Effector memory CD4-positive, alpha-beta T cell (primary cell): ENCODE measurements around the gene PRRT2.

ENCODE experiments used
- DNase-seq, 3 donors: peaks; one replicate each; pipeline ENCODE4 v3.0.0-alpha.2; 2020
- H3K27ac ChIP-seq: 2 replicates; pipeline ENCODE4 v1.7.0; 2013; ENCODE audit warnings: mild to moderate bottlenecking, low read length, moderate library complexity; ENCODE audit not compliant: insufficient read depth, poor library complexity, severe bottlenecking
- H3K27me3 ChIP-seq: replicated peaks from 2 replicates; pipeline ENCODE4 v1.7.0; 2013; ENCODE audit warnings: mild to moderate bottlenecking, low read length; ENCODE audit not compliant: insufficient read depth, control insufficient read depth, poor library complexity, severe bottlenecking
- H3K36me3 ChIP-seq: 2 replicates; pipeline ENCODE4 v1.7.0; 2013; ENCODE audit warnings: mild to moderate bottlenecking, low read length, moderate library complexity; ENCODE audit not compliant: control insufficient read depth, insufficient read depth
- H3K4me1 ChIP-seq: 2 replicates; pipeline ENCODE4 v1.7.0; 2013; ENCODE audit warnings: low read length, mild to moderate bottlenecking; ENCODE audit not compliant: control insufficient read depth, insufficient read depth, poor library complexity, severe bottlenecking
- H3K4me3 ChIP-seq: 2 replicates; pipeline ENCODE4 v1.7.0; 2013; ENCODE audit warnings: low read length, low read depth, mild to moderate bottlenecking; ENCODE audit not compliant: insufficient read depth, poor library complexity, severe bottlenecking
- H3K9me3 ChIP-seq: 2 replicates; pipeline ENCODE4 v1.7.0; 2013; ENCODE audit warnings: mild to moderate bottlenecking, low read length, moderate library complexity; ENCODE audit not compliant: control insufficient read depth

PRRT2 gene

DNA sequence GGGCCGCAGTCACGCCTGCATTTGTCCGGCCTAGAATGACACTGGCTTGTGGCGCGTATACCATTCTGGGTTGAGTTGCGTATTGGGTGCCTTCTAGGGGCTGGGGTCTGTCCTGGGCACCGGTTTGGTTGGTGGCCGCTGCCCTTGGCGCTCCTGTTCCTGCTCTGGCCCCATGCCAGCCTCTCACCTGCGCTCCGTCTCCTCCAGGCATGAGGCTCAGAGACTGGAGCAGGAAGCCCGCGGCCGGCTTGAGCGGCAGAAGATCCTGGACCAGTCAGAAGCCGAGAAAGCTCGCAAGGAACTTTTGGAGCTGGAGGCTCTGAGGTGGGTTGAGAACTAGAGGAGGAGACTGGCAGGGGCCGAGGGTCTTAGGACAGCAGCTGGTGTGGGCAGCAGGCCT is 33.7 kb downstream of the PRRT2 start:
- Histone ChIP-seq H3K9me3 (no peaks in the 10 kb centered on the region), H3K27me3 (no peaks in the 10 kb centered on the region), H3K4me3 (no peak overlapping the region), H3K4me1 (no peaks in the 10 kb centered on the region), H3K27ac (no peak overlapping the region), H3K36me3 (peaks cover 66% of the 10 kb centered on the region)
- no peak for DNase-seq

DNA sequence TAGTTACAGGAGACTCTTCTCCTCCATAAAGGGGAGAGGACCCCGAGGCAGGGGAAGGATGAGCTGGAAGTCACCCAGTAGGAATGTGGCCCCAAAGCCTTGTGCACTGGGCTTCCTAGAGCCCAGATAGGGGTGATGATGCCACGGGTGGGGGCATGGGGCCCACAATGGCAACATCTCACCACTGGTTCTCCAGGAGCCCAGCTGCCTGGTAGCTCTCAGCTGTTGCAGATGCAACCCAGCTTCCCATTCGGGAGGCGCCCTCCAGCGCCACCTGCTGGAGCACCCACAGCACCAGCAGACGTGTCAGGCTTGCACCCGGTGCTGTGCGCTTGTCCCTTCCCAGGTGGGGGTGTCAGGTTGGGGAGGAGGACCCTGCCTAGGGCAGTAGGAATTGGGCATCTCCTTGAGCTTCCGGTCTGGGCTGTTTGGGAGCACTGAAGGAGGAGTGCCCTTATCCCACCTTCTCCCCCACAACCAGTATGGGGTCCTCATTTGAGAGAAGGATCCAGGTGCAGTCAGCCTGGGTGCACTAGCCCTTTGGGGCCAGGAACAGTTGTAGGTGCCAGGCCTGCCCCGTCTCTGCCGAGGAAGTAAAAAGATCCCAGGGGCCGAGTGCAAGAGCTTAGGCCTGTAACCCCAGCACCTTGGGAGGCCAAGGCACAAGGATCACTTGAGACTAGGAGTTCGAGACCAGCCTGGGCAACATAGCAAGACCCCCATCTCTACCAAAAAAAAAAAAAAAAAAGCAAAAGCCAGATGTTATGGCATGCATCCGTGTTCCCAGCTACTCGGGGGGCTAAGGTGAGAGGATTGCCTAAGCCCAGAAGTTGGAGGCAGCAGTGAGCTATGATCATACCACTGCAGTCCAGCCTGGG is 36.7 kb downstream of the PRRT2 start:
- Histone ChIP-seq H3K4me3 (no peak overlapping the region), H3K4me1 (no peaks in the 10 kb centered on the region), H3K9me3 (no peaks in the 10 kb centered on the region), H3K36me3 (peaks cover 41% of the 10 kb centered on the region), H3K27me3 (no peaks in the 10 kb centered on the region), H3K27ac (no peak overlapping the region)
- peak; percentile 60 to 71 (median 61) for DNase-seq

DNA sequence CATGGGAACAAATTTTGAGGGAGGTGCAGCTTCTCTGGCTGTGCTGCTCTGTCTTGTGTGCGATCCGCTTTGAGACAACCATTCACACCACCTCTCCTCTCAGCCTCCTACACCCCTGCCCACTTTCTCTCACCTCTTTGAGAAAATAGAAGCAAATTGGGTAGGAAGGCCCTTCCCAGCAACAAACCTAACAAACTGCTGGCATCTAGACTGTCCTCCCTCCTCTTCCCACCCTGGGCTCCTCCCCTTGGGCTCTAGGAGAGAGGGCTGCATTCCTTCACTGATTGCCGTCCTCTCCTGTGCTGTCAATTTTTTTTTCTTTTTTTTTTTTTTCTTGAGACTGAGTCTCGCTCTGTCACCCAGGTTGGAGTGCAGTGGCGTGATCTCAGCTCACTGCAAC is 37.5 kb downstream of the PRRT2 start:
- Histone ChIP-seq H3K27me3 (no peaks in the 10 kb centered on the region), H3K4me3 (no peak overlapping the region), H3K9me3 (no peaks in the 10 kb centered on the region), H3K4me1 (no peaks in the 10 kb centered on the region), H3K36me3 (peaks cover 32% of the 10 kb centered on the region), H3K27ac (no peak overlapping the region)
- no peak for DNase-seq

DNA sequence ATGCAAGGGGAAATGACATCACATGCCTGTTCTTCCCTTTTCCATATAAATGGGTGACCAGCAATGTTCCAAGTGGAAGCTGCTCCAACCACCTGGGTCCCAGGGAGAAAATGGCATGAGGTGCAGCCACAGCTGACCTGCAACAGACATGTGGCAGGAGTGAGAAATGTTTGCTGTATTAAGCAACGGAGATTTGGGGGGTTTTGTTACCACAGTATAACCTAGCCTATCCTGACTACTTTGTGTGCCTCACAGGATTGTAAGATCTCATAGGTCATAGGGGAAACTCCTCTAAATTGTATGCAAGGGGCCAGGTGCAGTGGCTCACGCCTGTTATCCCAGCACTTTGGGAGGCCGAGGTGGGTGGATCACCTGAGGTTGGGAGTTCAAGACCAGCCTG is 39.0 kb downstream of the PRRT2 start:
- Histone ChIP-seq H3K4me3 (no peak overlapping the region), H3K4me1 (no peaks in the 10 kb centered on the region)
- DNase-seq = no peak

DNA sequence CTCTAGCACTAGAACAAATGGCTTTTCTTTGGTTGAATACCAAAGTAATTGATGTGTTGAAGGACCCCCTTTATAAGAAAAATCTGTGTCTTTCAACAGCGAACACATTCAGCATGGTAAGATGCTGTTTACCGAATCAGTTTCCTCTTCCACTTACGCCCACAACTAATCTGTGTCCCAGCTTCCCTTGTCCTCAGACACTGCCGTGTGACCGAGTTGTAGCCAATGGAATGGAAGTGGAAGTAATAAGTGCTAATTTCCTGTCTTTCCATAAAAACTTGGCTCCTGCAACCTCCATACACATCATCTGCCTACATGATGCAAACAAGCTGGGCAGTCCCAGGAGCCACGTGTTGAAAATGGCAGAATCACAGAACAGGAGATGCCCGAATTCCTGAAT is 40.7 kb downstream of the PRRT2 start:
- Histone ChIP-seq H3K36me3 (peaks cover 2% of the 10 kb centered on the region), H3K27ac (no peak overlapping the region), H3K9me3 (no peaks in the 10 kb centered on the region), H3K4me1 (no peaks in the 10 kb centered on the region), H3K27me3 (no peaks in the 10 kb centered on the region), H3K4me3 (no peak overlapping the region)
- no peak for DNase-seq

More for the DNA sequence above, 39.0 kb downstream of the PRRT2 start:
- Histone ChIP-seq H3K36me3 (peaks cover 17% of the 10 kb centered on the region), H3K9me3 (no peaks in the 10 kb centered on the region), H3K27ac (no peak overlapping the region), H3K27me3 (no peaks in the 10 kb centered on the region)

DNA sequence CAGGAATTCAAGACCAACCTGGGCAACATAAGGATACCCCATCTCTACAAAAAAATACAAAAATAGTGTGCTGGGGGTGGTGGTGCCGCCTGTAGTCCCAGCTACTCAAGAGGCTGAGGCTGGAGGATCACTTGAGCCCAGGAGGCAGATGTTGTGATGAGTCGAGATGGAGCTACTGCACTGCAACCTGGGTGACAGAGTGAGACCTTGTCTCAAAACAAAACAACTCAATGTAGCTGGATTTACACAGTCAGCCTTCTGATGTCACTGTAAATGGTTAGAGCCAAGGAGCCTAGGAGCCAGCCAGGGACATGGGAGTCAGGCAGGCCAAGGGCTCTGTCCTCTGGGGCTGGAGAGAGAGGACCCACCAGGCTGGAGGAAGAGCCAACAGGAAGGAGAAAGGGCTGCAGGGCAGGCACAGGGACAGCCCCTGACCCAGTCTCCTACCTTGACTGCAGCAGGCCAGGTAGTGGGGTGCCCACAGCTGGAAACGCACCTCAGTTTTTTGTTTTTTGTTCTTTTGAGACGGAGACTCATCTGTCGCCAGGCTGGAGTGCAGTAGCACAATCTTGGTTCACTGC is 42.6 kb downstream of the PRRT2 start:
- Histone ChIP-seq H3K4me1 (no peaks in the 10 kb centered on the region), H3K36me3 (peaks cover 16% of the 10 kb centered on the region), H3K9me3 (no peaks in the 10 kb centered on the region), H3K27ac (no peak overlapping the region), H3K4me3 (no peak overlapping the region), H3K27me3 (no peaks in the 10 kb centered on the region)
- no peak for DNase-seq

DNA sequence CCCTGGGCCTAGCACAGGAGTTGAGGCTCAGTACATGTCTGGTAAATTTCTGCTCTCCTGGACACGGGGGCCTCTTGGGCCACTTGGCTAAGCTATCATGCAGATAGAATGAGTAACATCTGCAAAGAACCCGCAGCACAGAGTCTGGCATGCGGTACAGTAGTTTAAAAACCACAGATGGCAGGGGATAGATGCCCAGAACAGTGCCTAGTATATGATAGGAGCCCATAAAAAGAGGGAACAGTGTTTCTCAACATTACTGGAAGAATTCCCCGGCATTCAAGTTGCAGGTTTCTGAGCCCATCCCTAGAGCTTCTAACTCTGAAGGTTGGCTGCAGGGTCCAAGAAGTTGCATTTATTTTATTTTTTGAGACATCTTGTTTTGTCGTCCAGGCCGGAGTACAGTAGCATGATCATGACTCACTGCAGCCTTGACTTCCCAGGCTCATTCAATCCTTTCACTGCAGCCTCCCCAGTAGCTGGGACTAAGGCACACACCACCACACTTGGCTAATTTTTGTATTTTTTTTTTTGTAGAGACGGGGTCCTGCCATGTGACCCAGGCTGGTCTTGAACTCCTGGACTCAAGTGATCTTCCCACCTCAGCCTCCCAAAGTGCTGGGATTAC is 45.3 kb downstream of the PRRT2 start:
- no peak overlapping the region for H3K27ac ChIP-seq

DNA sequence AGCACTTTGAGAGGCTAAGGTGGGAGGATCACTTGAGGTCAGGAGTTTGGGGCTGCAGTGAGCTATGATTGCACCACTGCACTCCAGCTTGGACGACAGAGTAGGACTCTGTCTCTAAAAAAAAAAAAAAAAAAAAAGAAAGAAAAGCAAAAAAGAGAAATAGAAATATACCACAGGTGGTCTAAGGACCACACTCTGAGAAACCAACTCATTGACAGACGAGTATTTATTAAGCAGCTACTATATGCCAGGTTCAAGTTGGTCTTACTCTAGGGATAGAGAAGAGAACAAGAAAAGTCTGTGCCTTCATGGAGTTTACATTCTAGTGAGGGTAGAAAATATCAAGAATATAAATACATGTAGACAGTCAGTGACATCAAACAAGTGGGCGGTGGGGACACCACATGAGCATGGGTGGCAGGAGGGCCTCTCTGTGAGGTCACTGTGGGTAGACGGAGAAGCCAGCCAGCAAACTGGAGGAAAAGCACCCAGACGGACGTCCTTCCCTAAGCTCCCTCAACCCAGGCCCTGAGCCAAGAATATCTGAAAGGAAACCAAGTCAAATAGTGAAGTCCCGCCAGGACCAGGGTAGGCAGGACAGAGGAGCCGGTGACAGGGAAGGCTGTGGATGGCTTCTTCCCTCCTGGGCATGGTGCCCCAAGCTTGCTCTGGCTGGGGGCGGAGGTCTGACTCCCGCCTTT is 46.3 kb downstream of the PRRT2 start:
- Histone ChIP-seq H3K9me3 (no peaks in the 10 kb centered on the region), H3K4me3 (no peak overlapping the region), H3K27ac (no peak overlapping the region), H3K27me3 (no peaks in the 10 kb centered on the region), H3K4me1 (peaks cover 15% of the 10 kb centered on the region), H3K36me3 (peaks cover 27% of the 10 kb centered on the region)
- DNase-seq = no peak

More for the DNA sequence above, 45.3 kb downstream of the PRRT2 start:
- no peaks in the 10 kb centered on the region for H3K27me3 ChIP-seq
- peaks cover 11% of the 10 kb centered on the region for H3K4me1 ChIP-seq
- H3K36me3 ChIP-seq = peaks cover 27% of the 10 kb centered on the region
- no peak for DNase-seq
- no peaks in the 10 kb centered on the region for H3K9me3 ChIP-seq
- H3K4me3 ChIP-seq = no peak overlapping the region

DNA sequence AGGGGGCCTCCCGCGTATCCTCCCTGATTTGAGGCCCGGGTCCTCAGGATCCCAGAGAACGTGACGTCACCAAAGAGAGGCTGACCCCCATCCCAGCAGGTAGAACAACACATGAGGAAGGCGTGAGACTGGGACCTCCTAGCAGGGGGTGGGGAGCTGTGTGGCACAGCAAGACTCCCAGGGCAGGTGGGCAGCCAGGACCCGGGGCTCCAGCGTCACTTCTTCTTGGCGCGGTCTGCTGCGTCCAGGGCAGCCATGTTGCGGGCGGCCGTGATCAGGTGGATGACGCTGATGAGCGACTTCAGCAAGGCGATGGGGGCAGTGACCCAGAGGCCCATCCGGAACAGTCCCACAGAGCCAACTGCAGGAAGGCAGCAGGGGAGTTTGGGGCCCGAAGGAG is 47.0 kb downstream of the PRRT2 start:
- Histone ChIP-seq H3K27ac (no peak overlapping the region), H3K36me3 (peaks cover 27% of the 10 kb centered on the region), H3K4me1 (peaks cover 19% of the 10 kb centered on the region), H3K9me3 (no peaks in the 10 kb centered on the region), H3K4me3 (no peak overlapping the region), H3K27me3 (no peaks in the 10 kb centered on the region)
- DNase-seq = no peak
